Stimulated activated CD8-positive, alpha-beta memory T cell treated with anti-CD3 and anti-CD28 coated beads, Interleukin-12 subunit alpha, Interleukin-12 subunit beta, amount 100 ng/mL, for 4 hours (primary cell): ENCODE results near the gene ALK.
A peak's percentile ranks its signal among the peaks of the same experiment; 100 is the strongest.

Experiments used
- DNase-seq: peaks from one replicate; pipeline ENCODE4 v3.0.0-alpha.2; 2020; ENCODE audit warnings: low read depth

Gene ALK

GRCh38 chr2:29317077-29317517 is 604.3 kb downstream of the ALK start:
- DNase-seq: no peak

DNA sequence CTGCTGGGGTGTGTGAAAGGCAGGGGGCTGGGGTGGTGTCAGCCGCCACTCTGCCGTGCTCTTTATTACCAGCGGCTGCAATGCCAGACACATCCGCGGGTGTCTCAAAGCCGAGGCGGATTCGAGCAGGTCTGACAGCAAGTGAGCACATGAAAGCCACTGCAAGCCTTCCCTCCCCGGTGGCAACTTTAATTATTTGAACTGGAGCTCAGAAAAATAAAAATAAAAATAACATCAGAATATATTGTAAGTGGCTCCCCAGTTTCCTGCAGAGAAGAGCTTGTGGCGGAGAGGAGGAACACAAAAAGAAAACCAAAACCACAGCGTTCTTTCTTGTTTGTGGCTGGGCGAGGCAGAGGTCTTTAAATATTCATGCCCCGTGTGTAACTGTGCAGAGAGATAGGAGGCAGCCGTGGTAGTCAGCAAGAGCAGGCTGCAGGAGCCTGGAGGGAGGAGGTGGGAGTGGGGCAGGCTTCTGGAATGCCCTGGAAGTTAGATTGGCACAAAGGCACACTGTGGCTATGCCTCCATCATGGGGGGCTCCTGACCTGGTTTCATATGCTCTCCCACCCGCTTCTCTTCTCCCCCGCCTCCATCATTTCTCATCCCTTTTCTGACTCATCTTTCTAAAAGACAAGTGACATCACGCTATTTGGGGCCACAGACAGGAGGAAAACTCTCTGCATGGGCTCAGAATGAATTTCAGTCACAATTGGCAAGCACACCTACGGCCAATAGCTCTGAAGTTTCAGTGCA is 606.4 kb downstream of the ALK start:
- DNase-seq: peak; percentile 27

- DNase-seq: no peak
These were observed 609.9 kb downstream of the ALK start for GRCh38 chr2:29311458-29311857.

- no peak for DNase-seq
These were observed 610.6 kb downstream of the ALK start for GRCh38 chr2:29310650-29311348.

DNA sequence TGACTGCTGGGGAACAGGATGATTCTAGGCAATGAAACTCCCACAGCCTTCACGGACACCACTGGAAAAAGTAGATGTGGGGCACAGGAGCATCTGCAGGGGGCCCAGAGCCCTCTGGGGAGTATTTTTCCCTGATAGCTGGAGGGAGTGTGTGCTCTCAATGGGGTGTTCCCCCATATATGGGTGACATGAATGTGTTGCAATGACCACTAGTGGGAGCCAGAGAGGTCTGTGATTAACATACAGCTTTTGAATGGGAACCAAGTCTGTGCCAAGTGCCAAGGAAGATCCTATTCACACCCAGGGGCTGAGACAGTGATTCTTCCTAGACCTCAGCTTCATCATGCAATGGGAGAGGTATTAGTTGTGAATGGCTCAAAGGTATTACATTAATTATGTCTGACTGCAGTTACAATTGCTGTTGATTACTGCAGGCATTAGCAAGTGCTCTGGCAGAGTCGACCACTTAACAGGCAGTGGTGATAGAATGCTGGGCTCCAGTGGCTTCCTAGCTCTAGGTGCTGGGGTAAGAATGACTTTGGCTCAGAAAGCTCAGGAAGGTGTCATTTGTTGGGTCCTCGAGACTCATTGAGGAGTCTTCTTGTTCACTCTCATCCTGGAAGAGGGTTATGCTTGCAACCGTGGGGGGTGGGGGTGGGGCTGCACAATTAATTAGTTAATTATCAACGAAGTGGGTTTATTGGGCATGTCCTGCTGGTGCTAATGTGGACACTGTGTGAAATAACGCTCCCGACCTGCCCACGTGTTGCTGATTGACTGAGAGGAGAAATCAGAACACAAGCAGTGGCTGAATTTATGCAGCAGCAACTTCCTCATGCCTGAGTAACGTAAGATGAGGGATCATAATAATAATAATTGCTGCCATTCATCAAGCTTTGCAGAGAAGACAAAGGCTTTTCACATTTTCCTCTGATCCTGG is 612.0 kb downstream of the ALK start:
- DNase-seq: no peak

DNA sequence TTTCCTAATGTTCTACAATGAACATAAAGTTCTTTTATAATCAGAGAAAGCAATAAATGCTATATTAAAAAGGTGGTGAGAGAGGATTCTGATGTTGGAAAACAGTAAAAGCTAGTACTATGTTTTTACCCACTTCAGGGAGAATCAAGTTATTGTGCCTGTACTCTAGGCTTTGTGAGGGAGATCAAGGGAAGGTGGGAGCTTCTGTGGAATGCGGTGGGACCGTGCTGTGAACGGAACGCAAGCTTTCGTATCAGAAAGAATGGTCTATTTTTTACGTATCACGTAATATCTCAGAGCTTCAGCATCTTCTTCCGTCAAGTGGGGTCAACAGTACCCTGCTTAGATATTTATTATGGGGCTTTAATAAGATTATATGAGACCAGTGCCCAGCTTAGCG is 613.0 kb downstream of the ALK start:
- DNase-seq: no peak

- DNase-seq: no peak
These were observed 613.9 kb downstream of the ALK start for GRCh38 chr2:29307519-29307918.

DNA sequence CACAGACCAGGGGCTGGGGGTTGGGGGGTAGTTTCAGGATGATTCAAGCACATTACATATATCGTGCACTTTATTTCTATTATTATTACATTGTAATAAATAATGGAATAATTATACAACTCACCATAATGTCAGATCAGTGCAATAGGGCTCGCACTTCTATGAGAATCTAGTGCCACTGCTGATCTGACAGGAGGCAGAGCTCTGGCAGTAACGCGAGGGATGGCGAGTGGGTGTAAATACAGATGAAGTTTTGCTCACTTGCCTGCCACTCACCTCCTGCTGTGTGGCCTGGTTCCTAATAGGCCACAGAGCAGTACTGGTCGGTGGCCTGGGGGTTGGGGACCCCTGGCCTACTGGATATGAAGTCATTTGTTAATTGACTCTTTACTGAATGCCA is 615.6 kb downstream of the ALK start:
- no peak for DNase-seq

GRCh38 chr2:29304399-29305060 is 616.9 kb downstream of the ALK start:
- no peak for DNase-seq

DNA sequence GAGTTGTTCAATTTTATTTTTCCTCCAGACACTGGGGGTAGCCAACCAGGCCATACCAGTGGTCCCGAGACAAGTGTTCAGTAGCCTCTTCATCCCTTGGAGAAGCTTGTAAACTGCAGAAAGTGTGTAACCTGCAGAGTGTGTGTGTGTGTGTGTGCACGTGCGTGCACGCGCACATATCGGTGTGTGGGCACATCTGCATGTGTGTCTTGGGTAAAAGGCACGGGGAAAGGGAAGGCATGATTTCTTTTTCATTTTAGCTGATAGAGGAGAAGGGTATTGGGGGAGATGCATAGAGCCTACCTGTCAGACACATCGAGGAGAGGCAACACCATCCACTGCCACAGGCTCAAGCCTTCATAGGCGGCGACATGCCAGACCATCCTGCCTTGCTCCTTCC is 624.8 kb downstream of the ALK start:
- DNase-seq: no peak

DNA sequence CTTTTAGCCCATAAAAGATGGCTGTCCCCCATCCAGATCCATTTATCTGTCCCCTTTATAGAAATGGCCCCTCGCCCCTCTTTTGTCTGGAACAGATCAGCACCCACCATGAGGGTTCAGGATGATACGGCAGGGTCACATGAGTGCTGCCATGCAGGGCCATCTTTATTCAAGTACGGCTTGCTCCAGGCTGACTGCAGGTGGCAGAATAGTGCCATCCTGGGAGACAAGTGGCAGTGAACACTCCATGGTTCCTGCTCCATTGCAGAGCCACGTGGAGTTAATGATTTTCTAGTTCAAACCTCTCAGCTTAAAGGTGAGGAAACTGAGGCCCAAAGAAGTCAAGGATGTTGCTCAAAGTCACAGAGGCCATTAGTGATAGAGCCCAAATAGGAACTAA is 625.5 kb downstream of the ALK start:
- DNase-seq: no peak

- DNase-seq: no peak
These were observed 627.5 kb downstream of the ALK start for GRCh38 chr2:29293830-29294438.

DNA sequence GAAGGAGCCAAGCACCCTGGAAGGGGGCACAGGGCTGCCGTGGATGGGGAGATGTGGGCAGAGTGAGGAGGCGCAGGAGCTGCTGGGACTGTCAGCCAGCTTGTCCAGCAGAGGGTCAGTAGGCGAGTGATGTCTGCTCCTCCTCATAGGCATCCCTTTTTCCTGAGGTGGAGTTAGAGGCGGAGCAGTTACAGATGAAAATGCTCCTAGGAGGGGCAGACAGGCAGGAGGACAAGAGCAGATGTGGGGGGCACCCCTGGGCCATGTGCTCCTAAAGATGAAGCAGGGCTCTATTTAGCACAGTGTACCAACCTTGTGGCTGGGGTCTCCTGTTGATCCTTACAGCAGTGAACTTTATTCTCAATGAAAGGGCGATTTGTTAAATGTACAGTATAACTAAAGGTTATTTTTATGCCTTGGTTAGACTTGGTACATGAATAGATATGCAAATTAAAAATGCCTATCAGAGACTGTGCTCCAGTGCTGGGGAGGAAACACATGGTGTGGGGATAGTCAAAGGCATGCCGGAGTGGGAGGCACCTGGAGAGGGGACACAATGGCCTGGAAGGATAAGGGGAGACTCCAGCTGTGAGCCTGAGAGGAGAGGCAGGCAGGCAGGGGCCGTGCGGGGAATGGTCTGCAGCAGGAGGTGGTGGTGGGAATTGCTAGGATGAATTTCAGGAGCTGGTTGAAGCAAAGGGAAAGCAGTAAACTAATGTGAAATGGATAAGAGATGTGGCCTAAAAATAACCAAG is 630.9 kb downstream of the ALK start:
- no peak for DNase-seq

GRCh38 chr2:29284671-29285070 is 636.7 kb downstream of the ALK start:
- no peak for DNase-seq

- no peak for DNase-seq
These were observed 639.5 kb downstream of the ALK start for GRCh38 chr2:29281916-29282247.

- DNase-seq: no peak
These were observed 640.1 kb downstream of the ALK start for GRCh38 chr2:29281086-29281915.

GRCh38 chr2:29278966-29279365 is 642.4 kb downstream of the ALK start:
- DNase-seq: no peak

- no peak for DNase-seq
These were observed 645.2 kb downstream of the ALK start for GRCh38 chr2:29276151-29276550.

DNA sequence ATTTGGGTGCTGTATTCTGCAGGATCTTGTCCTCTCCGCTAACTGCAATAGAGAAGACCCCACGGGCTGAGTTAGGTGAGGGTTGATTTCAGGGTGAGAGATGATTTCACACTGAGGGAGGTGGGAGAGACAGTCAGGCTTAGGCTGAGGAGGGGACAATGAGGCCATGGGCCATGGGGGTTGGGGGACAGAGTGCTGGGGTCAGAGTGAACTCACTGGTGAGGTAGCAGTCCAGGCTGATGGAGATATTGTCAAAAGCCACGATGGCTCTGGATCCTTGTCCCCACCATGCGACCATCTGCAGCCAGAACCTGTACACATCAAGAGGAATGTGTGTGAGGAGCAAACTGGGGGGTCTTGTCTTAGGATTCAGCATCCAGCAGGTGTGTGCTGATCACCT is 646.2 kb downstream of the ALK start:
- DNase-seq: no peak
